H9 (cell line): ENCODE results near the gene PLA1A. TPM values are rescaled to one million over a fixed set of nuclear protein-coding genes. Genes with fewer than 3 reads are reported as not detected.

Experiments used
- DNase-seq: peaks from one replicate; pipeline ENCODE4 v3.0.0-alpha.2; 2017
- H2AFZ ChIP-seq: one replicate; pipeline ENCODE4 v1.6.1; 2013; ENCODE audit warnings: mild to moderate bottlenecking, low read length, control low read depth, moderate library complexity
- H2AK5ac ChIP-seq: 2 replicates; pipeline ENCODE4 v1.6.1; 2013; ENCODE audit warnings: low read length, control low read depth, mixed read lengths; ENCODE audit not compliant: insufficient read length
- H2BK120ac ChIP-seq: one replicate; pipeline ENCODE4 v1.6.1; 2013; ENCODE audit warnings: low read depth, mild to moderate bottlenecking, low read length, control low read depth, inconsistent platforms; ENCODE audit not compliant: poor library complexity, severe bottlenecking
- H2BK12ac ChIP-seq: 2 replicates; pipeline ENCODE4 v1.6.1; 2013; ENCODE audit warnings: low read length, control low read depth, mixed read lengths, low read depth; ENCODE audit not compliant: insufficient read length
- H2BK15ac ChIP-seq: 2 replicates; pipeline ENCODE4 v1.6.1; 2013; ENCODE audit warnings: low read depth, low read length, control low read depth
- H2BK20ac ChIP-seq: one replicate; pipeline ENCODE4 v1.6.1; 2013; ENCODE audit warnings: low read depth, mild to moderate bottlenecking, low read length, control low read depth, inconsistent platforms; ENCODE audit not compliant: poor library complexity, severe bottlenecking
- H2BK5ac ChIP-seq: 2 replicates; pipeline ENCODE4 v1.6.1; 2013; ENCODE audit warnings: low read length, control low read depth, mixed read lengths; ENCODE audit not compliant: insufficient read length
- H3K14ac ChIP-seq: 2 replicates; pipeline ENCODE4 v1.6.1; 2013; ENCODE audit warnings: low read length, control low read depth; ENCODE audit not compliant: insufficient read depth
- H3K18ac ChIP-seq: 2 replicates; pipeline ENCODE4 v1.6.1; 2013; ENCODE audit warnings: low read depth, mild to moderate bottlenecking, mixed read lengths, low read length, control low read depth; ENCODE audit not compliant: insufficient read length
- H3K23ac ChIP-seq: 2 replicates; pipeline ENCODE4 v1.6.1; 2013; ENCODE audit warnings: low read length, control low read depth, mixed read lengths, low read depth; ENCODE audit not compliant: insufficient read length
- H3K23me2 ChIP-seq: 2 replicates; pipeline ENCODE4 v1.6.1; 2013; ENCODE audit warnings: low read depth, mild to moderate bottlenecking, mixed read lengths, low read length, control low read depth; ENCODE audit not compliant: insufficient read length, poor library complexity, severe bottlenecking
- H3K27ac ChIP-seq: 2 replicates; pipeline ENCODE4 v1.5.1; 2013; ENCODE audit warnings: low read length, control low read depth, mixed read lengths, low read depth; ENCODE audit not compliant: insufficient read length
- H3K27me3 ChIP-seq: 2 replicates; pipeline ENCODE4 v1.6.1; 2013; ENCODE audit warnings: low read length, control low read depth, inconsistent platforms; ENCODE audit not compliant: insufficient read depth
- H3K4ac ChIP-seq: 2 replicates; pipeline ENCODE4 v1.6.1; 2013; ENCODE audit warnings: low read depth, mild to moderate bottlenecking, control low read depth, inconsistent platforms, low read length, moderate library complexity
- H3K4me1 ChIP-seq: 2 replicates; pipeline ENCODE4 v1.6.1; 2013; ENCODE audit warnings: low read length, control low read depth, inconsistent platforms; ENCODE audit not compliant: insufficient read depth
- H3K4me2 ChIP-seq: 2 replicates; pipeline ENCODE4 v1.6.1; 2013; ENCODE audit warnings: low read length, control low read depth, mixed read lengths; ENCODE audit not compliant: insufficient read length, insufficient read depth
- H3K56ac ChIP-seq: 2 replicates; pipeline ENCODE4 v1.6.1; 2013; ENCODE audit warnings: low read depth, mild to moderate bottlenecking, mixed read lengths, low read length, control low read depth; ENCODE audit not compliant: insufficient read length
- H3K79me1 ChIP-seq: 2 replicates; pipeline ENCODE4 v1.6.1; 2013; ENCODE audit warnings: low read depth, mild to moderate bottlenecking, moderate library complexity, low read length, control low read depth, inconsistent platforms; ENCODE audit not compliant: insufficient read depth, poor library complexity, severe bottlenecking
- H3K79me2 ChIP-seq: 2 replicates; pipeline ENCODE4 v1.6.1; 2013; ENCODE audit warnings: low read length, control low read depth, inconsistent platforms; ENCODE audit not compliant: insufficient read depth
- H3K9ac ChIP-seq: 2 replicates; pipeline ENCODE4 v1.6.1; 2013; ENCODE audit warnings: low read length, control low read depth, mixed read lengths; ENCODE audit not compliant: insufficient read length; ENCODE audit errors: extremely low read depth
- H3K9me3 ChIP-seq: one replicate; pipeline ENCODE4 v1.6.1; 2013; ENCODE audit warnings: low read depth, low read length, inconsistent platforms; ENCODE audit not compliant: control insufficient read depth
- H3T11ph ChIP-seq: one replicate; pipeline ENCODE4 v1.6.1; 2013; ENCODE audit warnings: mild to moderate bottlenecking, low read length, control low read depth, inconsistent platforms
- H4K20me1 ChIP-seq: one replicate; pipeline ENCODE4 v1.6.1; 2013; ENCODE audit not compliant: control insufficient read depth, insufficient read length, insufficient read depth
- H4K5ac ChIP-seq: 2 replicates; pipeline ENCODE4 v1.6.1; 2013; ENCODE audit warnings: low read depth, mild to moderate bottlenecking, mixed read lengths, low read length, control low read depth; ENCODE audit not compliant: insufficient read length
- H4K8ac ChIP-seq: replicated peaks from 2 replicates; pipeline ENCODE4 v1.6.1; 2013; ENCODE audit warnings: low read length, control low read depth, mixed read lengths, low read depth; ENCODE audit not compliant: insufficient read length
- H4K91ac ChIP-seq: 2 replicates; pipeline ENCODE4 v1.6.1; 2013; ENCODE audit warnings: low read depth, mild to moderate bottlenecking, moderate library complexity, mixed read lengths, low read length, control low read depth; ENCODE audit not compliant: insufficient read length
- H3K27ac Mint-ChIP-seq, 3 experiments: 2 replicates in 2 of 3; 3 replicates in 1 of 3; pipeline ENCODE4 v1.8.0; 2020 to 2021; ENCODE audit warnings: mixed read lengths in 3 of 3, mild to moderate bottlenecking in 1 of 3, moderate library complexity in 1 of 3
- H3K27me3 Mint-ChIP-seq: 2 replicates; pipeline ENCODE4 v1.8.0; 2021; ENCODE audit warnings: low read depth, mild to moderate bottlenecking, moderate library complexity, mixed read lengths
- H3K36me3 Mint-ChIP-seq, 3 experiments: 2 replicates in 2 of 3; 3 replicates in 1 of 3; pipeline ENCODE4 v1.8.0; 2020 to 2021; ENCODE audit warnings: low read depth in 3 of 3, mixed read lengths in 3 of 3; ENCODE audit not compliant: insufficient read depth in 1 of 3
- H3K4me1 Mint-ChIP-seq, 2 experiments: 2 replicates each; pipeline ENCODE4 v1.8.0; 2020; ENCODE audit warnings: mixed read lengths in 2 of 2
- H3K4me3 Mint-ChIP-seq, 2 experiments: 2 replicates in 1 of 2; 3 replicates in 1 of 2; pipeline ENCODE4 v1.8.0; 2020 to 2021; ENCODE audit warnings: mild to moderate bottlenecking in 2 of 2, mixed read lengths in 2 of 2, moderate library complexity in 1 of 2
- H3K9me3 Mint-ChIP-seq, 2 experiments: 2 replicates in 1 of 2; 3 replicates in 1 of 2; pipeline ENCODE4 v1.8.0; 2020; ENCODE audit warnings: mild to moderate bottlenecking in 2 of 2, mixed read lengths in 2 of 2, moderate library complexity in 1 of 2
- WGBS: extraction: QIAGEN DNeasy Blood & Tissue Kit; methylation state at CpG from one replicate; pipeline ENCODE4 v1.1.7; 2013; ENCODE audit warnings: missing lambda C conversion rate, low lambda C conversion rate, mixed read lengths; ENCODE audit not compliant: insufficient read length; ENCODE audit errors: extremely low coverage; 5-methylcytosine and 5-hydroxymethylcytosine counted together
- total RNA-seq: library from RNA; stranded (reverse); gene quantifications from 2 replicates; pipeline ENCODE4 v1.2.1, GENCODE V29; 2021
- TF ChIP-seq, protein P1 (sequence below): fragments of 200-600 bp; sonication (generic); conservative IDR thresholded peaks from 3 replicates; pipeline ENCODE4 v1.8.0; 2021; ENCODE audit warnings: antibody characterized with exemption, mild to moderate bottlenecking

PLA1A gene
- total RNA-seq, 1 experiment from 2014 or later: not detected

DNA sequence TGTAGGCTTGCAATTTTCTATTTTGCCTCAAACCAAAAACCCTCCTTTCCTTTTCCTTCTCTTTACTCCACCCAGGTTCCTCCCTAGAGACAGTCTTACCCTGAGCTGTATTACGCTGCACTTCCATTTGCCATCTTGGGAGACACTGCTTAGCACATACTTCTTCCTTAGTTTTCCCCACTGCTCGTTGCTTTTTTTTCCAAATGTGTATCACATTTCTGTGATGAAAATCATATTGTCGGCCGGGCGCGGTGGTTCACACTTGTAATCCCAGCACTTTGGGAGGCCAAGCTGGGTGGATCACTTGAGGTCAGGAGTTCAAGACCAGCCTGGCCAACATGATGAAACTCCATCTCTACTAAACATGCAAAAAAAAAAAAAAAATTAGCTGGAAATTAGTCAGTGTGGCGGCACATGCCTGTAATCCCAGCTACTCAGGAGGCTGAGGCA is 33.2 kb downstream of the PLA1A start:
- no peaks in the 10 kb centered on the region for H4K20me1 ChIP-seq
- no peak overlapping the region for H2AFZ ChIP-seq
- no peaks in the 10 kb centered on the region for H3K9me3 ChIP-seq
- no peak overlapping the region for H3K56ac ChIP-seq
- no peak overlapping the region for H3K14ac ChIP-seq
- no peak overlapping the region for H2BK20ac ChIP-seq
- H3K27me3 Mint-ChIP-seq: peaks cover 2% of the 10 kb centered on the region
- no peak overlapping the region for H2BK5ac ChIP-seq
- H3T11ph ChIP-seq: no peak overlapping the region
- no peaks in the 10 kb centered on the region for H3K9me3 Mint-ChIP-seq
- H3K79me2 ChIP-seq: no peaks in the 10 kb centered on the region
- H3K27ac Mint-ChIP-seq: no peak overlapping the region; a peak in 1 of 7 replicates
- peaks cover 15 to 19% of the 10 kb centered on the region in 2 experiments for H3K4me1 Mint-ChIP-seq
- no peak for DNase-seq
- no peak overlapping the region for H4K8ac ChIP-seq
- H3K27me3 ChIP-seq: no peaks in the 10 kb centered on the region
- H3K9ac ChIP-seq: no peak overlapping the region
- TF ChIP-seq, protein P1, sequence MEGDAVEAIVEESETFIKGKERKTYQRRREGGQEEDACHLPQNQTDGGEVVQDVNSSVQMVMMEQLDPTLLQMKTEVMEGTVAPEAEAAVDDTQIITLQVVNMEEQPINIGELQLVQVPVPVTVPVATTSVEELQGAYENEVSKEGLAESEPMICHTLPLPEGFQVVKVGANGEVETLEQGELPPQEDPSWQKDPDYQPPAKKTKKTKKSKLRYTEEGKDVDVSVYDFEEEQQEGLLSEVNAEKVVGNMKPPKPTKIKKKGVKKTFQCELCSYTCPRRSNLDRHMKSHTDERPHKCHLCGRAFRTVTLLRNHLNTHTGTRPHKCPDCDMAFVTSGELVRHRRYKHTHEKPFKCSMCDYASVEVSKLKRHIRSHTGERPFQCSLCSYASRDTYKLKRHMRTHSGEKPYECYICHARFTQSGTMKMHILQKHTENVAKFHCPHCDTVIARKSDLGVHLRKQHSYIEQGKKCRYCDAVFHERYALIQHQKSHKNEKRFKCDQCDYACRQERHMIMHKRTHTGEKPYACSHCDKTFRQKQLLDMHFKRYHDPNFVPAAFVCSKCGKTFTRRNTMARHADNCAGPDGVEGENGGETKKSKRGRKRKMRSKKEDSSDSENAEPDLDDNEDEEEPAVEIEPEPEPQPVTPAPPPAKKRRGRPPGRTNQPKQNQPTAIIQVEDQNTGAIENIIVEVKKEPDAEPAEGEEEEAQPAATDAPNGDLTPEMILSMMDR: no peak
- no peak overlapping the region for H3K4me3 Mint-ChIP-seq
- no peaks in the 10 kb centered on the region for H3K23me2 ChIP-seq
- no peak overlapping the region for H3K4ac ChIP-seq
- no CpG with 5 or more reads among the region's 7 CpGs for WGBS
- H3K18ac ChIP-seq: no peak overlapping the region
- H3K79me1 ChIP-seq: no peaks in the 10 kb centered on the region
- no peaks in the 10 kb centered on the region for H3K4me1 ChIP-seq
- no peak overlapping the region for H2BK15ac ChIP-seq
- no peaks in the 10 kb centered on the region for H3K36me3 Mint-ChIP-seq
- no peak overlapping the region for H3K23ac ChIP-seq
- no peak overlapping the region for H3K27ac ChIP-seq
- no peak overlapping the region for H2BK120ac ChIP-seq
- H2BK12ac ChIP-seq: no peak overlapping the region
- no peak overlapping the region for H4K91ac ChIP-seq
- no peak overlapping the region for H4K5ac ChIP-seq
- H2AK5ac ChIP-seq: no peak overlapping the region
- H3K4me2 ChIP-seq: no peak overlapping the region
